Natural killer cell treated with Interleukin-12 subunit alpha and Interleukin-12 subunit beta and Interleukin-15 and Interleukin-18, amount 100 ng/mL, for 72 hours (primary cell): ENCODE data around the gene TARDBP. TPM values are rescaled to one million over a fixed set of nuclear protein-coding genes. Genes with fewer than 3 reads are reported as not detected.

ENCODE experiments used
- ATAC-seq, 2 donors: fragments of 150-1000 bp; cut with Tn5 transposase in 1 of 2; sonication (Bioruptor Pico), chemical (Tn5 transposase) in 1 of 2; 2 replicates each; pipeline ENCODE4 v1.10.0; 2021
- DNase-seq: peaks from one replicate; pipeline ENCODE4 v3.0.0; 2022; ENCODE audit warnings: low spot score
- H3K27ac Mint-ChIP-seq, 2 donors: 1 replicate in 1 of 2; 2 replicates in 1 of 2; pipeline ENCODE4 v1.8.0; 2022; ENCODE audit warnings: mixed read lengths in 2 of 2, mild to moderate bottlenecking in 1 of 2, moderate library complexity in 1 of 2
- H3K27me3 Mint-ChIP-seq, 2 donors: 1 replicate in 1 of 2; 2 replicates in 1 of 2; pipeline ENCODE4 v1.8.0; 2022; ENCODE audit warnings: mixed read lengths in 2 of 2
- H3K36me3 Mint-ChIP-seq: one replicate; pipeline ENCODE4 v1.8.0; 2022; ENCODE audit warnings: mixed read lengths
- H3K4me1 Mint-ChIP-seq, 2 donors: 1 replicate in 1 of 2; 2 replicates in 1 of 2; pipeline ENCODE4 v1.8.0; 2022; ENCODE audit warnings: low read depth in 2 of 2, mixed read lengths in 2 of 2, mild to moderate bottlenecking in 1 of 2
- H3K4me3 Mint-ChIP-seq: one replicate; pipeline ENCODE4 v1.8.0; 2022; ENCODE audit warnings: mixed read lengths
- H3K9me3 Mint-ChIP-seq: 2 replicates; pipeline ENCODE4 v1.8.0; 2022; ENCODE audit warnings: mixed read lengths
- total RNA-seq, 2 donors: library from RNA; stranded (reverse); gene quantifications; one replicate each; pipeline ENCODE4 v1.2.3, GENCODE V29; 2022

The TARDBP gene
- total RNA-seq, result 100 to 1,000 TPM; 147 to 226 TPM

DNA sequence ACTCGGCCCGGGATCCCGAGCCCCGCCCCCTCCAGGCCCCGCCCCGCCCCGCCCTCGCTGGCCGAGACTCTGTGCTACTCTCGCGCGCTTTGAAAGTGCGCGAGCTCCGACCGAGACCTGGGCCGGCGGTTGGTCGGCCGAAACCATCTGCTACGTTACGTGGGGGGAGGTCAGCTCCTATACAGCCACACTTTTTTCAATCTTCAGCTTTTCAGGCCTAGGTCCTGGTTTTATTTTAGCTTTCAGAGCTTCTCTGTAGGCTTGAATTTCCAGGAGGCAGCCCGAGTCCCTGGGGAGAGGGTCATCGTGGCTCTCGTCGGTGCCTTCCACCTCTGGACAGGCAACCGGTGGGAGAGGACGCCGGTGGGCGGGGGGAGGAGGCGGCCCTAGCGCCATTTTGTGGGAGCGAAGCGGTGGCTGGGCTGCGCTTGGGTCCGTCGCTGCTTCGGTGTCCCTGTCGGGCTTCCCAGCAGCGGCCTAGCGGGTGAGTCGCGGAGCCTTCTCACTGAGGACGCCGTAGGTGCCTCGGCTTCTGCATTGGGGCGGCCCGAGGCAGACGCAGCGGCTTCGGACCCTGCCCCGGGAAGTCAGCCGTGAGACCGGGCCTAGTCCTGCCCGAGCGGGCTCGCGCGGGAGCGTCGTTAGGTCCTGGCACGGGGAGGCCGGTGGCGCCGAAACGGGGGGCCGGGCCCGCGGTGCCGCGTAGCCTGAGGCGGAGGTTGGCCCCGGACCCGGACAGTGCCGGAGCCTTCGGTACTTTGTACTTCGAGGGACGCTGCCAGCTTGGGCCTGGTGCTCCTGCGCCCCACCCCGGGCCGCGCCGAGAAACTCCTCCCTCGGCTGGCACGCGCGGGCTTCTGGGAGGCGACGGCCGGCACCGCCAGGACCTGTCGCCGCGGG, at the start of gene TARDBP:
Gene TARDBP, plus strand, starts transcription at position 395 of the 900 bp plus-strand sequence. CDS start 1,074 bp downstream, outside the sequence.
- H3K4me1 Mint-ChIP-seq, result peaks cover 20 to 21% of the 10 kb centered on the region in 2 donors
- peak within 1 kb of the TSS; percentile 84 for H3K4me3 Mint-ChIP-seq
- ATAC-seq (peak; percentile 94 to 95), DNase-seq (peak; percentile 93)
- H3K36me3 Mint-ChIP-seq, result peaks cover 23% of the 10 kb centered on the region
- no peaks in the 10 kb centered on the region for H3K9me3 Mint-ChIP-seq
- H3K27me3 Mint-ChIP-seq, result no peaks in the 10 kb centered on the region
- H3K27ac Mint-ChIP-seq, result peak within 1 kb of the TSS; percentile 95 to 98

DNA sequence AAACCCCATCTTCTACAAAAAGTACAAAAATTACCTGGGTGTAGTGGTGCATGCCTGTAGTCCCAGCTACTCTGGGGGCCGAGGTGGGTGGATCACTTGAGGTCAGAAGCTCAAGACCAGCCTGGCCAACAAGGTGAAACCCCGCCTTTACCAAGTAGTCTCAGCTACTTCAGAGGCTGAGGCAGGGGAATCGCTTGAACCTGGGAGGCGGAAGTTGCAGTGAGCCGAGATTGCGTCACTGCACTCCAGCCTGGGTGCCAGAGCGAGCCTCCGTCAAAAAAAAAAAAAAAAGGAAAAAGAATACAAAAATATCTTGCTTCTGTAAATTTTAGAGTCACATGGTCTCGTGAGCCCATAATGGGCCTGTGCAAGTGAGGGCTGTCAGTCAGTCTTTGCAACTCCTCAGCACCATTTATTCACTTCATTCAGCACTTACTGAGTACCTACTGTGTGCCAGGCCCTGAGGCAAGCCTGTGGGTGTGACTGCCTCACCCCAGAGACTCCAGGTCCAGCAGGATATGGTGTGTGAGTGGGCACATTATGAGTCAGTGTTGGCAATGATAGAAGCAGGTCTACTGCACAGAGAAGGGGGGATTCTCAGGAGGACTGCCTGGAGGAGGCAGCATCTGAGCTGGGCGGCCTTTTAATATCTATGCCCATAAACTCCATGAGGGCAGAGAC, 46.8 kb upstream of the TARDBP start:
- peak overlapping the region; percentile 38 to 82 for H3K27ac Mint-ChIP-seq
- H3K4me1 Mint-ChIP-seq, result peaks cover 13 to 19% of the 10 kb centered on the region in 2 donors
- peak overlapping the region; percentile 34 for H3K4me3 Mint-ChIP-seq

DNA sequence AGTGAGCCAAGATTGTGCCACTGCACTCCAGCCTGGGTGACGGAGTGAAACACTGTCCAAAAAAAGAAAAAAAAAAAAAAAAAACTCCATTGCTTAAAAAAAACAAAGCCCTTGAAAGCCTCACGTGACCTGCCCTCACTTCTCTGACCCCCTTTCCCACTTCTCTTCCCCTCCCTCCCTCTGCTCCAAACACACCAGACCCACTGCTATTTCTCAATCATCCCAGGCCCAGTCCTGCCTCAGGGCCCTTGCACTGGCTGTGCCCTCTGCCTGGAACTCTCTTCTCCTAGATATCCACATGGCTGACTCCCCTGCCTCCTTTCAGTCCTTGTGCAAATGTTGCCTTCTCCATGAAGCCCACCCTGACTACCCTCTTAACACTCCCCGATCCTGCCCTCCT, 45.4 kb upstream of the TARDBP start:
- Mint-ChIP-seq H3K36me3 (no peaks in the 10 kb centered on the region), H3K27me3 (peaks cover 4 to 7% of the 10 kb centered on the region in 2 donors), H3K4me3 (no peak overlapping the region), H3K4me1 (peaks cover 13 to 16% of the 10 kb centered on the region in 2 donors), H3K27ac (no peak overlapping the region), H3K9me3 (no peaks in the 10 kb centered on the region)
- ATAC-seq (no peak), DNase-seq (no peak)

More for the DNA sequence above, 46.8 kb upstream of the TARDBP start:
- no peaks in the 10 kb centered on the region for H3K9me3 Mint-ChIP-seq
- no peaks in the 10 kb centered on the region for H3K36me3 Mint-ChIP-seq
- peak; percentile 69 for DNase-seq
- ATAC-seq, result peak; percentile 66 to 79
- H3K27me3 Mint-ChIP-seq, result peaks cover 7% of the 10 kb centered on the region in 2 donors

DNA sequence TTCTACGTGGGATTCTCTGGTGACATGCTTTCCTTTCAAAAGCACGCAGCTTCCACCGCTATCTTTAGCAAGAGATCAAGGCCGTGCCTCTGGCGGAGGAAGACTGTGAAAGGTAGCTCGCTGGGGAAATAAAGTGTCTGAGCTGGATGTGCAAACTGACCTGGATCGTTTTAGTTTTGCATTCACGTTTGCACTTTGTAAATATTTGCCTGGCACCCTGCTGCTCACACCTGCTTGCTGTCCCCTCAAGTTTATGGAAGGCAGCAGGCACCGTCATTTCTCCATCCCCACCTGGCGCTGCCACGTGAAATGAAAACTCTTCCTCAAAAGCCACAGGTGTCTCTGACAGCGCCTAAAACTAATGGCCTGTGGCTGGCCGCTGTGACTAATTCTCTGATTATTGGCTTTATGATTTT, 44.0 kb upstream of the TARDBP start:
- ATAC-seq (no peak), DNase-seq (no peak)
- H3K27ac Mint-ChIP-seq, result no peak overlapping the region
- no peak overlapping the region for H3K4me3 Mint-ChIP-seq
- H3K27me3 Mint-ChIP-seq, result peaks cover 4 to 7% of the 10 kb centered on the region in 2 donors
- H3K9me3 Mint-ChIP-seq, result no peaks in the 10 kb centered on the region
- H3K4me1 Mint-ChIP-seq, result peaks cover 13 to 16% of the 10 kb centered on the region in 2 donors
- no peaks in the 10 kb centered on the region for H3K36me3 Mint-ChIP-seq

DNA sequence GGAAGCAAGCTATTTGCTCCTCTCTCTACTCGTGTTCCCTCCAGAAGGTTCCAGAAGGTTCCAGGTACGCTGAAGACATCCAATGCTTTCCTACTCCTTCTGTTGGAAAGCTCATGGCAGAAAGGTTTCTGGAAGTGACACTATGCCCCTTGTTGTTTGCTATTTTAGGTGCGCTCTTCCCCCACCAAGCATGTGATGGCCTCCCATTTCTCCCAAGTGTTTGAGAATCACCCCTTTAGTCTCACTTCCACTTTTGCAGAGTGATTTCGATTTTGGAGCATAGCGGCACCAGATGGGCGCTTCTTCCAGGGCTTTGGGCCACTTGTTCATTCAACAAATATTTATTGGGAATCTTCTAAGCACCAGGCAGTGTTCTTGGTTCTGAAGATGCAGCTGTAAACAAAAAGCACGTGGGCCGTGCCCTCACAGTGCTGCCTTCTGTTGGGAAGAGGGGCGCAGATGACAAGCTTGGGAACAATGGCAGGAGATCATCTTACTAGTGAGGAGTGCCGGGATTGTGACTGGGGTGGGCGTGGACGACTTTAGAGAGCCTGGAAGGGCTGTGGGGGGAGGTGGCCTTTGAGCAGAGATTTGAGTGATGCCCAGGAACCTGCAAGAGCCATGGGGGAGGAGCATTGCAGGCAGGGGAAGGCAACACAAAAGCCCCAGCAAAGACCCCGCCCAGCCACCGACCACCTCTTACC, 43.0 kb upstream of the TARDBP start:
- no peaks in the 10 kb centered on the region for H3K36me3 Mint-ChIP-seq
- peaks cover 12 to 13% of the 10 kb centered on the region in 2 donors for H3K4me1 Mint-ChIP-seq
- H3K27me3 Mint-ChIP-seq, result peaks cover 4 to 7% of the 10 kb centered on the region in 2 donors
- ATAC-seq, result no peak
- H3K9me3 Mint-ChIP-seq, result no peaks in the 10 kb centered on the region
- H3K4me3 Mint-ChIP-seq, result no peak overlapping the region
- no peak for DNase-seq
- no peak overlapping the region for H3K27ac Mint-ChIP-seq

DNA sequence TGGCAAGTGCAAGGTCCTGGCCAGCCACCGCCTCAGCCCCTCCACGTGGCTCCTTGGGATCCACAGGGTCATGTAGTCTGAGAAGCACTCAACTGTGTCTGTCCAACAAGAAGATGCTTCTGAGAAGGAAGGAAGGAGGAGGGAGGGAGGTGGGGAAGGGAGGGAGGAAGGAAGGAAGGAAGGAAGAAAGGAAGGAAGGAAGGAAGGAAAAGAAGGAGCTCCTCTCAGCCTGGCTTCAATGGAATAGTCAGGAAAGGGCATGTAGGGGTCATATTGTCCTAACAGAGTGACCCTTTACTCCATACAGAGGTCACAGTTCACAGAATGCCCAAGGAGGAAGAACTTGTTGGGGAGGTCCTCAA, 42.5 kb upstream of the TARDBP start:
- Mint-ChIP-seq H3K9me3 (no peaks in the 10 kb centered on the region), H3K36me3 (no peaks in the 10 kb centered on the region), H3K27ac (no peak overlapping the region), H3K4me1 (peaks cover 9 to 10% of the 10 kb centered on the region in 2 donors), H3K27me3 (peaks cover 4 to 7% of the 10 kb centered on the region in 2 donors), H3K4me3 (no peak overlapping the region)
- DNase-seq (no peak), ATAC-seq (no peak)

DNA sequence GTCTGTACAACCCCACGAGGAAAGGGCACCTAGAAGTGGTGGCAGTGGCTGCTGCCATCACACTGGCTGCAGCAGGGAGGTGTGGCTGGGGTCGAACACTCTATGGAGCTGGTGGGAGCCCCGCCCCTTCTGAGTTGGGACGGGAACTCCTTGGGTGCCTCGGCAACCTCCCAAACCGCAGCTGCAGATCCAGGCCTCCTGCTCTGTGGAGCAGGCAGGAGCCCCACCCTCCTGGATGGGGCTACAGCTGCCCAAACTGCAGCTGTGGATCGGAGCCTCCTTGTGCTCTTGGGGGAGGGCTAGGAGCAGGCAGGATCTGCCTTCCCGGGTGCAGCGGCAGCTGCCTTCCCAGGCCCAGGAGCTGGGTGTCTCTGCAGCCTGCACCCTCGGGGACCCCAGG, 38.9 kb upstream of the TARDBP start:
- DNase-seq (no peak), ATAC-seq (no peak)
- Mint-ChIP-seq H3K4me1 (no peaks in the 10 kb centered on the region), H3K9me3 (no peaks in the 10 kb centered on the region), H3K27ac (no peak overlapping the region), H3K27me3 (peaks cover 0 to 2% of the 10 kb centered on the region in 2 donors), H3K36me3 (no peaks in the 10 kb centered on the region), H3K4me3 (no peak overlapping the region)

DNA sequence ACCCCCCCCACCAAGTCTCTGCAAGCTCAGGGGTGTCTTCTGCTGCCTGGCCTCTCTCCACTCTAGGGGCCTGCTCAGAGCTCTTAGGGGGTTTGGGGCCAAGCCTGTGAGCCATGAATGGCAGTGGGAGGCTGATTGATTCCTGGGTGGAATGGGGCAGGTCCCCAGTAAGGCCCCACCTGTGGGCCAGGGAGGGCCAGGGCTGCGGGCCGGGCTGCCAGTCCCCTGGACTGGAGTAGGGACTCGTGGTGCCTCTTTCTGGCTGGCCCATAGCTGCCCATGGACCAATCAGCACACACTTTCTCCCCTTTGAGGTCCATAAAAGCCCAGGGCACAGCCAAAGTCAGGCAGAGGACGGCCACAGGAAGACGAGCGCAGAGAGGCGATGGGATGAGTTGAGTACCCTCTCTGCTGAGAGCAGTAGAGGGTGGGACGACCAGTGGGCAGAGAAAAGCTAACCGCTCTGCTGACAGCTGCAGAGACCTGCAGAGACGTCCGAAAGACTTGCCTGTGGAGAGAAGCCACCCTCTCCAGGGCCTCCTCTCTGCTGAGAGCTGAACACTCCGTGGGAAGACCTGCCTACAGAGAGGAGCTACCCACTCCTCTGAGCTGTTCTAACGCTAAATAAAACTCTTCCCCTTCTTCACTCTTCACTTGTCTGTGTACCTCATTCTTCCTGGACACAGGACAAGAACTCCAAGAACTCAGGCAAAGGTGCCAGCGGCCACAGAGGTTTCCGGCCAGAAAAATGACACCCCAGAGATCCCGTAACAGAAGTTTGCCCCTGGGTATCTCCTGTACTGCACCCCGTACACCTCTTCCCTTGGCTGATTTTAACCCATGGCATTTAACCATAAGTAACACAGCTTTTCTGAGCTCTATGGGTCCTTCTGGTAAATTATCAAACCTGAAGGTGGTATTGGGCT, 38.2 kb upstream of the TARDBP start:
- no peak for ATAC-seq

DNA sequence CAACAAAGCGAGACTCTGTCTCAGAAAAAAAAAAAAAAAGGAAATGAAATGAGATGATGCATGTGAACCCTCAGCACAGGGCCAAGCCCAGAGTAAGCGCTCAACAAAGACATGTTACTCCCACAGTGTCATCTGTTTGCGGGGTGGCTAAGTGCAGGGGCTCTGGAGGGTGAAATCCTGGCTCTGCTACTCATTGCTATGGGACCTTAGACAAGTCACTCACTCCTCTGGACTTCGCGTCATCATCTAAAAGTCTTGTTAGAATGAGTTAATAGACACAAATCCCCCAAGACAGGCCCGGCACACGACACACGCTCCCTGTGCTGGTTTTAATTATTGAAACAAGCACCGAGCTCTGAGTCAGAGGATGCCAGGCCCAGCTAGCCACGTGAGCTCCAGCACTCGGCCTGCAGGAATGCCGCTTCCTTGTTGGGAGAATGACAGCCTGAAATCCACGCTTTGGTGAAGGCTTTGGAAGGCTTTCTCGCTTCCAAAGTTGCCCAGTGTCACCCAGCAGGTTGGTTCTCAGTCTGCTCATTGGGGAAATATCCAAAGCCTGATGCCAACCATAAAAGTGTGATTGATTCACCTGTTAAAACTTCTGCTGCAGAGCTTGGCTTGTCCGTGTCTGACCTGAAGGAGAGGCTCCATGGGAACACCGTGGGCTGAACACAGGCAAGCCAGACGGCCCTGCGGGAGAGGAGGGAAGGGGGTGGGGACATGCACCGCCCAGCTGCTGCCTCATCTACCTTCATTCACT, 36.7 kb upstream of the TARDBP start:
- no peaks in the 10 kb centered on the region for H3K9me3 Mint-ChIP-seq
- no peak for DNase-seq
- no peak overlapping the region for H3K27ac Mint-ChIP-seq
- no peaks in the 10 kb centered on the region for H3K36me3 Mint-ChIP-seq
- peaks cover 0 to 13% of the 10 kb centered on the region in 2 donors for H3K27me3 Mint-ChIP-seq
- no peaks in the 10 kb centered on the region for H3K4me1 Mint-ChIP-seq
- no peak for ATAC-seq
- H3K4me3 Mint-ChIP-seq, result no peak overlapping the region

More for the DNA sequence above, 38.2 kb upstream of the TARDBP start:
- H3K36me3 Mint-ChIP-seq, result no peaks in the 10 kb centered on the region
- no peak overlapping the region for H3K4me3 Mint-ChIP-seq
- no peaks in the 10 kb centered on the region for H3K9me3 Mint-ChIP-seq
- H3K27me3 Mint-ChIP-seq, result peaks cover 0 to 6% of the 10 kb centered on the region in 2 donors
- no peaks in the 10 kb centered on the region for H3K4me1 Mint-ChIP-seq
- no peak for DNase-seq
- H3K27ac Mint-ChIP-seq, result no peak overlapping the region

DNA sequence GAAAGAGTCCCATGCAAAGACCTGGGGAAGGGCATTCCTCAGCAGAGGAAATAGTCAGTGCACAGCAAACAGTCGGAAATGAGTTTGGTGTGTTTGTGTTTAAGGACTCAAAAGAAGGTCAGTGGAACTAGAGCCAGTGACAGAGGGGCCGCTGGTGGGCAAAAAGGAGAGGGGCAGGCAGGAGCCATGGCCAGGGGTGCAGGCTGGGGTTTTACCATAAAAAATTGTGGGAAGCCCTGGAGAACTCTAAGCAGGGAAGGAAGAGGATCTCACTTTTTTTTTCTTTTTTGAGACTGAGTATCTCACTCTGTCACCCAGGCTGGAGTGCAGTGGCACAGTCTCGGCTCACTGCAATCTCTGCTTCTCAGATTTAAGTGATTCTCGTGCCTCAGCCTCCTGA, 33.7 kb upstream of the TARDBP start:
- H3K36me3 Mint-ChIP-seq, result no peaks in the 10 kb centered on the region

DNA sequence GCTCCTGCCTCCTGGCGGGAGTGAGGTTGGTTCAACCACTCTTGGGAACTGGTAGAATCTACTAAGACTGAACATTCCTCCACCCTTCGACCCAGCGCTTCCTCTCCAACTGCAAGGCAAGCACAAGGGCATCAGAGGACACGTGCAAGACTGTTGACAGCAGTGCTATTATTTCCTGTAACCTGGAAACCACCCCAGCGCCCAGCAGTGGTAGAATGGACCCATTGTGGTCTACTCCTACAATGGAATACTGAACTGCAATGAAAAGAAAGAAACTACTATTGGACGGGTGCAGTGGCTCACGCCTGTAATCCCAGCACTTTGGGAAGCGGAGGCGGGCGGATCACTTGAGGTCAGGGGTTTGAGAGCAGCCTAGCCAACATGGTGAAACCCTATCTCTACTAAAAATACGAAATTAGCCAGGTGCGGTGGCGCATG, 33.0 kb upstream of the TARDBP start:
- Mint-ChIP-seq H3K27ac (no peak overlapping the region), H3K36me3 (no peaks in the 10 kb centered on the region), H3K4me1 (no peaks in the 10 kb centered on the region), H3K4me3 (no peak overlapping the region), H3K9me3 (no peaks in the 10 kb centered on the region), H3K27me3 (peaks cover 0 to 21% of the 10 kb centered on the region in 2 donors)
- ATAC-seq, result no peak
- DNase-seq, result no peak

More for the DNA sequence above, 33.7 kb upstream of the TARDBP start:
- no peak overlapping the region for H3K27ac Mint-ChIP-seq
- ATAC-seq, result no peak
- H3K4me1 Mint-ChIP-seq, result no peaks in the 10 kb centered on the region
- no peak for DNase-seq
- H3K4me3 Mint-ChIP-seq, result no peak overlapping the region
- H3K9me3 Mint-ChIP-seq, result no peaks in the 10 kb centered on the region
- peaks cover 0 to 21% of the 10 kb centered on the region in 2 donors for H3K27me3 Mint-ChIP-seq

DNA sequence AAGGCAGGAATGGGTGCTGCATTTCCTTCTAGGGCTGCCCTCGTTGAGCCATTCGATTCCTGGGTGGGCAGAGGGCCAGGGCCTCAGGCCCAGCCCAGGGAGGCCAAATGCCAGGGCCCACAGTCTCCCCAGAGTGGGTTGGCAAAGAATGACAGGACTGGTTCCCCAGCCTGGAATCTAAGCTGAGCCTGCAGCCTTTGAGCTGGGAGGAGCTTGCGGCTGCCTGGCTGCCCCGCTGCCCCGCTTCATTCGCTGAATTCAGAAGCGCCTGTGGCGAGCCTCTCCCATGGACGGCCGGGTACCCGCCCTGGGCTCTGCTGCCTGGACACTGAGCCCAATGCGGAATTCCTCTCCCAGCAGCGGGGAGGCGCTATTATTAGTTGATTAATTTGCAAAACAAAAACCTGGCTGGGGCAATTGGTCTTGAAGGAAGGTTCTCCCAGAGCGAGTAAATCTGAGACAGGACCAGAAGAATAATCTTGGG, 32.3 kb upstream of the TARDBP start:
- Mint-ChIP-seq H3K4me1 (no peaks in the 10 kb centered on the region), H3K36me3 (no peaks in the 10 kb centered on the region), H3K9me3 (no peaks in the 10 kb centered on the region), H3K27ac (no peak overlapping the region), H3K27me3 (peaks cover 0 to 21% of the 10 kb centered on the region in 2 donors), H3K4me3 (no peak overlapping the region)
- ATAC-seq, result no peak
- DNase-seq, result no peak
